Measurements from ENCODE around the gene SORBS1.

Gene SORBS1

GRCh38 chr10:95457319-95457886, 103.8 kb downstream of the SORBS1 start:
- DNase-seq, result peak in 1 of 2 donors; percentile 26

- DNase-seq, result no peak
Measured at GRCh38 chr10:95456516-95456915, 104.7 kb downstream of the SORBS1 start.

GRCh38 chr10:95454940-95455339, 106.2 kb downstream of the SORBS1 start:
- no peak for DNase-seq

GRCh38 chr10:95454356-95454755, 106.8 kb downstream of the SORBS1 start:
- no peak for DNase-seq

- no peak for DNase-seq
Measured at GRCh38 chr10:95451568-95452524, 109.3 kb downstream of the SORBS1 start.

DNA sequence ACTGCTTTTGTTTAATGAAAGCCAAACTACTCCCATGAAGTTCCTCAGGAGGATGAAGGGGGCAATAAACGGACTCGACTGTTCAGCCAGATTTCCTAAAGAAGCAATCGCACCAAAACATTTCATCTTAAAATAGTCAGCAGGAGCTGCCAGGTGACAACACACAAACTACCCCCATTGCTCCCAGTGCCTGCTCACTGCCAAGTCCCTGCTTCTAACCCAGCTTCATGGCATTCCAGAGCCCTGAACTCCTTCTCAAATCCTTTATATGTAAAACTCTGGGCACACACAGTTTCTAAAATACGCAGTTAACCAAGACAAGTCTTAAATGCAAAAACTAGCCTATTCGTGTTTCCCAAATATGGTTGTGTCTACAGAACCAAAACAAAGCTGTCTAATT, 110.0 kb downstream of the SORBS1 start:
- DNase-seq, result no peak

DNA sequence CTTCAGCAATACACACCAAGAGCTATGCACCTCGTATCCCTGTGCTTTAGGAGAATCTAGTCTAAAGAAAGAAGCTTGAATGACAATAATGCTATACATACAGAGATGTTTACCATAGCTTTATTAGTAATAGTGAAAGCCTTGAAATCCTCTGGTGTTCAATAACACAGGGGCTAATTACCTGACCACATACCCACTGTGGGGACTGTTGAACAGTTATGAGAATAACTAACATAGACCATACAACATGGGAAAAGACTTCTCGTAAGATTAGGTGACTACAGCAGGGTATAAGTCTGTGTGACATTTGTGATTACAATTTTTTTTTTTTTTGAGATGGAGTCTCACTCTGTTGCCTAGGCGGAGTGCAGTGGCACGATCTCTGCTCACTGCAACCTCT, 111.0 kb downstream of the SORBS1 start:
- DNase-seq, result no peak

DNA sequence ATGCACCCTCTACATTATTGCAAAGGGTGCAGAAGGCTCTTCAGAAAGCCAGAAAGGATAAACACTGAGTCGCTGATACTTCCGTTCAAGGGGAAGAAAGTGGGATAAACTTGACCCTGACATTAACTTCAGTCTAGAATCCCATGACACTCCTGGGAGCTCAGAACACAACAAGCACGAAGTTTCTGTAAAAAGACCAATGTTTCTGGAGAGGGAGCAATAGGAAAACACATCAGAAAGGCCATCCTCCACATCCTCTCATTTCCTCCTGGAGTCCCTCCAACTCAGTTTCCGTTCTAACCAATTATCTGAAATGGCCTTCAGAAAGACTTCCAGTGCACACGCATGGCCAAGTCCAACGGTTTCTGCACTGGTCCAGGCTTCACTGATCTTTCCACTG, 113.5 kb downstream of the SORBS1 start:
- no peak for DNase-seq

- peak; percentile 24 to 51 for DNase-seq
Measured at GRCh38 chr10:95445837-95446486, 115.2 kb downstream of the SORBS1 start.

- DNase-seq, result peak; percentile 19 to 26
Measured at GRCh38 chr10:95445223-95445836, 115.8 kb downstream of the SORBS1 start.

DNA sequence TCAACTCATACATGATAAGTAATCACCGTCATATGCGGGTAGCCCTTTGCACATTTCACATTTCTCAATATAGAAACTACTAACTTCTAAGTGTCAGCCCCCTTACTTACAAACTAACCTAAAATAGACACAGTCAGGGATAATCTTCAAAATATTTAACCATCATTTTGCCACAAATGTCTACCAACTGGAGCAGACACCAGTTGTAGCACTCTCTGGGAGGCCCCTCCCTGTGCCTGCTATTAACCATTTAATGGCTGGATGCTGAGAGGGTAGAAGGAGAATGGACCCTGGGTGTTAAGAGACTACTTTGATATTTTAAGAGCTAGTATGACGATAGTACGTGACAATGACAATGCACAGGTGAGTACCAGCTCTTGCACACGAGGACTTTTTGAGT, 116.4 kb downstream of the SORBS1 start:
- no peak for DNase-seq

GRCh38 chr10:95443636-95444035, 117.5 kb downstream of the SORBS1 start:
- no peak for DNase-seq

DNA sequence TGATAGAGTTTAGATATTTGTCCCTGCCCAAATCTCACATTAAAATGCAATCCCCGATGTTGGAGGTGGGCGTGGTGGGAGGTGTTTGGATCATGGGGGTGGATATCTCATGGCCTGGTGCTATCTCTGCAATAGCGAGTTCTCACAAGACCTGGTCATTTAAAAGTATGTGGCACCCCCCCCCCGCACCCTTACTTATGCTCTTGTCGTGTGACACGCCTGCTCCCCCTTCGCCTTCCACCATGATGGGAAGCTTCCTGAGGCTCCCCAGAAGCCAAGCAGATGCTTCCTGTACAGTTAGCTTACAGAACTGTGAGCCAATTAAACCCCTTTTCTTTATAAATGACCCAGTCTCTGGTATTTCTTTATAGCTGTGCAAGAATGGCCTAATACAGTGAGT, 118.8 kb downstream of the SORBS1 start:
- DNase-seq, result no peak

- no peak for DNase-seq
Measured at GRCh38 chr10:95441547-95441923, 119.6 kb downstream of the SORBS1 start.

GRCh38 chr10:95440756-95441546, 120.2 kb downstream of the SORBS1 start:
- DNase-seq, result no peak

GRCh38 chr10:95440038-95440725, 121.0 kb downstream of the SORBS1 start:
- DNase-seq, result no peak

DNA sequence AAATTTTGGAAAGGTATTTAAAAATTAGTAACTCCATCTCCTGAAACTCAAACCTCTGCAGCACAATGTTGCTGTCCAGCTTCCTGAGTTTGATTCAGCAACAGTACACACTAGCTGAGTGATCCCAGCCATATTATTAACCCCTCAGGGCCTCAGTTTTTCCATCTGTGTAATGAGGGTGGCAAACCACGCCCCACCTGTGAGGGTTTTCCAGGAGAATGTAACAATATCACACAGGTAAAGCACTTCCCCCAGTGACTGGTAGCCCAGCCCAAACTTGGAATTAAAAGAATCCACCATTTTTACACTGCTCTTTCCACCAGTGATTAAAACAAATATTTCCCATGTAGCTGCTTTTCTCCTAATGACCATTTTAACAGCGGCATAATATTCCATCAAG, 122.4 kb downstream of the SORBS1 start:
- no peak for DNase-seq

DNA sequence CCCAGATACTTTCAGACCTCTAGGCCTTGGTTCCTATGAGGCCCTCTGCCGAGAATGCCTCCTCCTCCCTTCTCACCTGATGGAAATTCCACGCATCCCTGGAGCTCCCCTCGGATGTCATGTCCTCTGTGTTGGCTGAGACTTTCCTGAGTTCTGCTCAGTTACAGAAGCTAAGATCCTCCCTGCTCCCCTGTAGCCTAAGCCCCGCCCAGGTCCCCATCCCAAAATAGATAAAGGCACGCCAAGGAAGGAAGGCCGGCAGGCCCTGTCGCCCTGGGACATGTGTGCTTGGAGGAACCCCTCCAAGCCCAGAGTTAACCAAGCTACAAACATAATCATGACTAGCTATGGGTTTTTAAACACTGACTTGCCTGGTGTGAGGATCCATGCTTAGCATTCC, 123.5 kb downstream of the SORBS1 start:
- no peak for DNase-seq

DNA sequence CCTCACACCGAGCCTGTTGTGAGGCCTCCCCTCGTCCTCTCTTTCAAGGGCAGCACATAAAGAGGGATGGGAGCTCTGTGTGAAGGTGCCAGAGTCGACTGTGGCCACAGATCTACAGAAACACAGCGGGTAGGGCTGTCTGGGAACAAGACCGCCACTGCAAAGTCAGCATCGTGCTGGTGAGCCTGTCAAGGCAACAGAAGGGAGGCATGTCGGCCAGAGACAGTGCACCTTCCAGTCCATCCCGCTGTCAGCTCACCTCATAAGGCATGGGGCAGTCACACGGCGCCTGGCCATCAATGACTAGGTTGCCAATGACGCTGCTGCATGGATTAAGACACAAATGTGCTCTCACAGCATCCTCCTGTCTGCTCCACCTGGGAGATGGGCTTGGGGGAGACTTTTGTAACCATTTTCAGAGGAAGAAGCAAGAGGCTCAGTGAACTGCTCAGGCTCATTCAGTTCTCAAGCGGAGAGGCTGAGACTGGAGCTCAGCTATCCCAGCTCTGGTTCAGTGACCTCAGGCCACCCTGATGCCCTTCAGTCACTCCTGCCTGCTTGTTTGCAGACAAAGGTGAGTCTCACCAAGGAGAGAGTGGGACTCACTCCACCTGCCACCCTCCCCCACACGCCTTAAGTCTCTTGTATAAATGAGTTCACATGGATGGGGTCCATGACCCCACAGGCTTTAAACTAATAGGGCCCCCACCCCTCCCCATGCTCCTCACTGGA, 125.5 kb downstream of the SORBS1 start:
- DNase-seq, result no peak

DNA sequence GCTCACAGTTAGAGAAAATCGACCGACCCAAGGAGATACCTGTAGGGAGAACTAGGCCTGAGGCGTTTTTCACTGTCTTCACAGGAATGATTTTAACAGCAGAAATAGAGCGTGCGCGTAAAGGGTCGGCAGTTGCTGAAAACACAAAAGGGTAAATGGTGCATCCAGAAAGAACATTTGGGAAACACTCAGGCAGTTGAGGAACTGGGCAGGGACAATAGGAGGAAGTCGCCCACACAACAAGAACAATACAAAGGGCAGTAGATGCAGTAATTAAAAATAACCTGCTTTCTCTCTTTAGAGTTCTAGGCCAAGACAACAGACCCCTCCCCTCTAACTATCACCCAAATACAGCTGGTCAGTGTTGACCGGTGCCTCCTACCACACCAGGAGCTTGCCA, 126.6 kb downstream of the SORBS1 start:
- DNase-seq, result no peak

DNA sequence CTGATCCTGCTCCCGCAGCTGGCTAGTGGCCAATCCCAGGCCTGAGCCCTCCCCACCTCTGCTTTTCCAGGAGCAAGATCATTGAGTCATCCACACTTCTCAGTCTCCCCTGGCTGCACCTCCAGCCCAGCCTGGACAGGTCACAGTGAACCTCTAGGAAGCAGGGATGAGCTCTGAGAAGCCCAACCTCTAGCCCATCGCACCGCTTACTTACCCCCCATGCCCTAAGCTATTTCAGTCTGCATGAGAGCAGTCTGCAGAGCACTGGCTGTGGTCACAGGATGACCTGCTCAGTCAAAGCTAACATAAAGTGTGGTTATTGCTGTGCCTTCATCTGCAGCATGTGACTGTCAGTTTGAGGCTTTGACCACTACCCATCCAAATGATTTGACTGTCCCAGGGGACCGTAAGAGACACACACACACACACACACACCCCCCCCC, 129.2 kb downstream of the SORBS1 start:
- no peak for DNase-seq
